ENCODE data around the gene PLSCR2.

DNA sequence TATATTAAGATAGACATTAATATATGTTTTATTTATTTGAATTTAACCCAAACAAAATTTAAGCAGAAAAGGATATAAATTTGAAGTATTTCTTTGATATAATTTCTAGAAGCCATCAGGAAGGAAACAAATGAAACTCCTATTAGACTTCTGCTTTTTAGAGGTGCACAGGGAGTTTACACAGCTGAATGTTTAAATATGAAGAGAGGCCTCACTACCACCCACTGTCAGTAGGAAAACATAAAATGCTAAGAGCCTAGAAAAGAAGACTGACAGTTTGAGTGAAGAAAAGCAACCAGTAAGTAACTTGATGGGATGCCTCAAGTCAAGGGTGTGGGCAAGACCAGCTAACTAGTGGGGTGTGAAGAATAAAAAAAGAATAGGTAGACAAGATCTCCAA, 19.7 kb downstream of the PLSCR2 start:
- TF ChIP-seq HDGF (IDR thresholded peaks at IDR 0.05; ENCODE audit: borderline replicate concordance) (no peak), ELF4 (IDR thresholded peaks at IDR 0.05) (no peak), FOXK2 (IDR thresholded peaks at IDR 0.05) (no peak), PKNOX1 (IDR thresholded peaks at IDR 0.05) (no peak), SP1 (IDR thresholded peaks at IDR 0.05) (no peak), SUZ12 (IDR thresholded peaks at IDR 0.05) (no peak), NFRKB (IDR thresholded peaks at IDR 0.05) (no peak), BHLHE40 (IDR thresholded peaks at IDR 0.05; ENCODE audit: borderline replicate concordance) (no peak), CTBP1 (IDR thresholded peaks at IDR 0.05; ENCODE audit: borderline replicate concordance) (no peak), L3MBTL2 (conservative IDR thresholded peaks at IDR 0.05) (no peak), TARDBP (IDR thresholded peaks at IDR 0.05) (no peak), FOXM1 (IDR thresholded peaks at IDR 0.05; ENCODE audit: borderline replicate concordance) (no peak), LEF1 (IDR thresholded peaks at IDR 0.05; ENCODE audit: borderline replicate concordance) (no peak)
